ENCODE measurements around the gene ABCA9.

Gene ABCA9

DNA sequence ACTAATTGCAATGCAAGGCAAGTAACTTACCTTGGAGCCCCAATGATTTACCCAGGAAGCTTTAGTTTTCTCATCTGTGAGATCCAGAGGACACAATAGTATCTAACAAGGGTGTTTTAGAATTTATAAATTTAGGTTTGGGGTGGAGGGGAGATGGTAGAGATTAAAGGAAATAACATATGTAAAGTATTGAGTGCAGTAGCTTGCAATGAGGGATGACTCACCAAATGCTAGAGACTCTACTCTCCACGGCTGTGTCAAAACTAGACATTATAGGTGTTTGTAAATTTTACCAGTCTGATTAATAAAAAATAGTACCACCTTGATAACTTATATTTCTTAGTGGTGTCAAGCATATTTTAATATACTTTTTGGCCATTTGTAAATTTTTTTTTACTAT lies 3.7 kb upstream of the ABCA9 start:
- ATAC-seq: no peak

DNA sequence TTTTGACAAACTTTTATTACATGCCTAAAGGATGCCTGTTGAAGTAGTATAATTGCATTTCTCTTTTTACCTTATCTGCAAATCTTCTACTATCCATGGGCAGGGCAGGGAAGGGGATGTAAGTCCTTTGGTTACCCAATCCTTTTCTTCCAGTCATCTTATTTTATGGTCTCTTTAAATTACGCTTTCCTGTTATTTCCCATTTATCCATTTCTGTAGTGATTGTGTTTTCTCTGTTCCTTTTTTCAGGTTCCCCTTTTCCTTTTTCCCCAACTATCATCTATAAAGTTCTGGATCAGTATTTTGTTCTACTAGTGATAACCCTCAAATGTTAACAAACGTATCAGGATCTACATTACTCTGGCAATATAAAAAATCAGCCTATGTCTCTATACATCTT lies 3.3 kb upstream of the ABCA9 start:
- ATAC-seq: no peak

DNA sequence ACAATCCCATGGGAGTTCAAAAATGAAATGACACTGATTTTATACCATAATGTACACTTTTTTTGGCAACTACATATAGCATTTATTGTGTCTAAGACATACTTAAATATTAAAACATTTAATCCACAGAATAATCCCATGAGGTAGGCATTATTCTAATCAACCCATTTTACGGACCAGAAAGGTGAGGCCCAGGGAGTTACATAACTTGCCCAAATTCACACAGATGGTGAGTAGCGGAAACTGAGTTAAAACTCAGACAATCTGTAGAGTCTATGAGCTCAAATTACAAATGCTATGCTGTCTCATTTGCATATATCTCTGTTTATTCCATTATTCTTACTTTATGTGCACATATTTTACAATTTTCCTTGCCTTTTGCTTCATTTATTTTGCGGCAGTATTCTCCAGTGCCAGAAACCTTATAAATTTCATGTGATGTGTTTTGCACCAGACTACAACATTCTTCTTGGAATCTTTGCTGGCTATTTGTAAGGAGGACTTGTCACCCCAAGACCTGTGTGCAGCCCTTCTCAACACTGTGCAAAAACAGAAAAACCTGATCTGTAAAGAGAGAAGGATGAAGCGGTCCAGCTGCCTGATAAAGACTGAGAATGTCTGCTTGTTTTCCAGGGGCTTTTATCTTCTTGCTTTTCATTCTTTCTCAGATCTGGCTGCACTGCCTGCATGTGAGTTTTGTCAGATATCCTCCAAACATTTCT lies 2.3 kb upstream of the ABCA9 start:
- no peak for ATAC-seq

DNA sequence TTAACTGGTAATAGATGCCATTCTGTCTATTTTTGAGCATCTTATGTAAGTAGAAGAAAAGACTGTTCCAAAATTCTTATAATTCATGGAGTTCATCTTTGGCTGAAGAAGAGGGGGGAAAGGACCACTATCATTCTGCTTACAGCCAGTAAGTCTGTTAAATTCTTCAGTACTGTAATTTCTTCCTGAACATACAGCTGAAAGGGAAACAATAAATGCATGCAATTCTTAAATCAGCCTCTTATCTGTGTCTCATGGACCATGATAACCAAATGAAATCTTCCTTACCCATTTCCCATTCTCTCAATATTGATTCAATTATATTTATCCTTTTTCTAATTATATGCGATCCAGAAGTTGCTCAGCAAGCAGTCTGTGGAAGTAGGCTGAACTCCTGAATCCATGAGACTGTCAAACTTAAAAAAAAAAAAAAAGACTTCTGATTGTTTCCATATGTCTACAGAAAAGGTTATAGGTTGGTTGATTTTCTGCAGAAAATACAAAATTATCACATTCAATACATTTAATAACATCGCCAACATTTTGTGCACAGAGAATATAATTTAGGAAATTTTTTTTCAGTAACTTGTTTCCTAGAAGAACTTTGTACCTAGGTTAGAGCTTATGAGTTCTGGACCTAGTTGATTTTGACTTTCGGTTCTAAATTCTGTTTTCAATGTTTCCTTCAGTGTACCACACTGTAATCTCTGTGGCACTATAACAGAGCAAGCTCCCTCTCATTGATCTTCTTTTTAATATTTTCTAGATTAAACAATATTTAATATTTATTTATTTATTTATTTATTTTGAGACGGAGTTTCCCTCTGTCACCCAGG lies 1.2 kb upstream of the ABCA9 start:
- no peak for ATAC-seq

DNA sequence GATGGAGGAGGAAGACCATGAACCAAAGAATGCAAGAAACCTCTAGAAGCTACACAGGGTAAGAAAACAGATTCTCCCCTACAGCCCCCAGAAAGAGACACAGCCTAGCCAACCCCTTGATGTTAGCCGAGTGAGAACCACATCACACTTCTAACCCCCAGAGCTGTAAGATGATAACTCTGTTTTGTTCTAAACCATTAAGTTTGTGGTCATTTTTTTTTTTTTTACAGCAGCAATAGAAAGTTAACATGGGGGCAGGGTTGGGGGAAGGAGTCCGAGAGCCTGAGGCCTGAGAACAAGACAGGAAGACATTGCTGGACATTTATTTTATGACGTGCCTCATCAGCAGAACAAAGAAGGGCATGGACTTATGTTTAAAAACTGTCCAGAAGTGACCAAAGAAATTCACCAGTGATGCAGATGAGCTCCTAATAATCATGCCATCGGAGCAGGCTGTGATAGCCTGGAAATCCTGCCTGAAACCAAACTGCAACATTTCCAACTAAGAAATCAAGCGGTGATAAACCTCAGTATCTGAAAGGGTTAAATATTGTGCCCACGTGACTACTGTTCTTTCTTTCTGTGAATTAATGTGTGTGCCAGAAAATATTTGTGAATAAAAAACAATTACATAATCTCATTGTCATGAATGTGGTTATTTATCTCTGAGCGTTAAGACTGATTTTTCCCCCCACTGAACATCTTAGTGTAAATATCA lies 1.1 kb downstream of the ABCA9 start:
- no peak for ATAC-seq

DNA sequence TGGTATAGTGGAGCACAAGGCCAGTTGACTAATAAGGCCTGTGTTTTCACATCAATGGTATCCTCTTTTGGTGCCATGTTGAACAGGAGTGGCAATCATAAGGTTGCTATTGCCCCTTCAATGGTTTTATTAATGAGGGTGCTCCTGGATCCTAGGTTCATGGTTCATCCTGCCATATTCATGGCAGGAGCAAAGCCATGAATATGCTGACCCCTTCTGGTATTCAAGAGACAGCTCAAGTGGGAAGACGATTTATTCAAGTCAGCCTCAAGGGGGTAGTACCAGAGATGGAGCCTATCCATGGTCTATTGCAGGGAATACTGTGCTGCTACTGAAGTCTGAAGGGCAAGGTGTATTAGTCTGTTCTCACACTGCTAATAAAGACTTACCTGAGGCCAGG lies 2.6 kb downstream of the ABCA9 start:
- ATAC-seq: no peak

DNA sequence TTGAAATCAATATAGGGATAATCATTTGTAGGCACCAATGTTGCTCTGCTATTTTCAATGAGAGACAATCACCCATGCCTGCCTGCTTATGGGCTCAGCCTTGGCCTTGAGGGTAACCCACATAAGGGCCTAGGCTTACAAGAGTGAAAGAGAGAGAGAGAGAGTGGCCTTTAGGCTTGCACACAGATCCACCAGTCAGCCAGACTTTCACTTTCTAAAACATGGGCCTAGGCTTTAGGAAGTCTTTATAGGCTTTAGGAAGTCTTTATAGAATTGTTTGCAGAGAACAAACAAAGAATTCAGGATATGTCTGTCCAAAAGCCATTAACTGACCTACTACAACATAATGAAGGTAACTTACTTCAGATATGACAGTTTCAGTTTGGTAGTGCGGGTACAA lies 3.4 kb downstream of the ABCA9 start:
- no peak for ATAC-seq

DNA sequence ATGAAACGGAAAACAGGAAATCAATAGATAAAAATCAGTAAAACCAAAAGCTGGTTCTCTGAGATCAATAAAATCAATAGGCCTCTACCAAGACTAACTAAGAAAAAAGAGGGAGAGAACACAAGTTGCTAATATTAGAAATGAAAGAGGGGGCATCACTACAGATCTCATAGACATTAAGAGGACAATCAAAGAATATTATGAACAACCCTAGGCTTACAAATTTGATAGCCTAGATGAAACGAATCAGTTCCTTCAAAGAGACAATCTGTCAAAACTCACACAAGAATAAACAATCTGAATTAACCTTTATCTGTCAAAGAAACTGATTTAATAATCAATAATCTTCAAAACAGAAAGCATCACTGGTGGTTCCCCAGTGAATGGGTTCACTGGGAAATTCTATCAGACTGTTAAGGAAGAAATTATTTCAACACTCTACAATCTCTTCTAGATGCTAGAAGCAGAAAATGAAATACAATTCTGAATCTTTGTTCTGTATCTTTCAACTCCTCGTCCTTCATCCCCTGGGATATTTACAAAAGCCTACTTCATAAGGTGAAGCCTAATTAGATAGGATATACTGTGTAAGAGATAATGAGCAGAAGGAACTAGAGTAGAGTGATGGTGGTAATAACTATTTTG lies 4.4 kb downstream of the ABCA9 start:
- no peak for ATAC-seq

DNA sequence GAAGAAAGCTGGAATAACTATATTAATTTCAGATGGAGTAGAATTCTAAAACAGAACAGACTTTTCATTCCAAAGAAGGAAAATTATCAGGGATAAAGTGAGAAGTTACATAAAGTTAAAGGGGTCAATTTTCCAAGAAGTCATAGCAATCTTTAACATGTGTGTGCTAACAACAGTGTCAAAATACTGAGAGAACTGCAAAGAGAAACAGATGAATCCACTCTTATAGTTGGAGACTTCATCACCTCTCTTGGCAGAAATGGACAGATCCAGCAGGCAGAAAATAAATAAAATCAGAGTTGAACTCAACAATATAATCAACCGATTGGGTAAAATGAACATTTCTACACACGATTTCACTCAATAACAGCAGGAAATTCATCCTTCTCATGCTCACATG lies 5.4 kb downstream of the ABCA9 start:
- no peak for ATAC-seq

DNA sequence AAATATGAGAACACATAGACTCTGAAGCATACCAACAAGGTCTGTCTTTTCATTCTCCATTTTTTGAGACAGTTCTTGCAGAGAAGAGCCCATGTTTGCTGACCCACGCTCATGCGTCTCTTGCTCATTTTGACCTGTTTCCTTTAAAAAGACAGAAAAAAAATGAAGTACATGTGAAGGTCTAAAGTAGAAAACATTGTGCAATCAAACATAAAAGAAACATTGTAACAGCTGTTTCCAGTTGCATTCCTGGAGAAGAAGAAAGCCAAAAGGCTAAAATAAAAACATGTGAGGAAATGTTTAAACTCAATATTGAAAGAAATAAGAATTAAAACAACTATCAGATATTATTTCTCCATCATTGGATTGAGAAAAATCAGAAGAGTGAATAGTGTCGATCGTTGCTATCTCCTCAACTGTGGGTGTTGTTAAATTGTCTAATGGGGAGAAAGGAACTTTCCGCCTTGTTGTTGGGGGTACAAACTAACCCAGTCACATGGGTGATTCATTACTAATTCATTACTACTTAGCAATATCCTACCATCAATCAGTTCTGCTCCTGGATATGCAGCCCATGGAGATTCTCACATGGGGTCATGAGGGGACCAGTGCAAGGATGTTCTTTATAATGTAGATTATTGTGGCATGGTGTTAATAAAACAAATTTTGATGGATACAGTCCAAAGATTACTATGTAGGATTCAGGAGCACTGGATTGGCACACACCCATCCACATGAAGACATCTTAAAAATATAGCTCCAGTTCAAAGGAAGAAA lies 9.5 kb downstream of the ABCA9 start:
- ATAC-seq: no peak

DNA sequence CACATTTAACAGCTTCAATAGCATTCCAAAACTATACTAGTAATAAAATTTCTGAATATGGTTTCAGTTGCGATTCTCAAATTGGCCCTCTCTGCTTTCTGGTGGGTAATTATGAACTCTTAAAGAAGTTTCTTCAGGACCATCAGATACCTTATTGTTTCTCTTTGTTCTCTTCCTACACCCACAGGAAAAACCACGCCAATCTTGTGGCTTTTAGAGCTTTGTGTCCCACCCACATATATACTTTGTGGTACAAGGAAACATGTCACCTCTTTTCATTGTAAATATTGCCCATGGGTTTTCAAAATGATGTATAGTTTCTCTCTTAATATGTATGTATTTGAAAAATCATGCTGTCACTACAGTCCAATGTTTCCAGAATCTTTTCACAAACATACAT lies 12.1 kb downstream of the ABCA9 start:
- ATAC-seq: no peak

DNA sequence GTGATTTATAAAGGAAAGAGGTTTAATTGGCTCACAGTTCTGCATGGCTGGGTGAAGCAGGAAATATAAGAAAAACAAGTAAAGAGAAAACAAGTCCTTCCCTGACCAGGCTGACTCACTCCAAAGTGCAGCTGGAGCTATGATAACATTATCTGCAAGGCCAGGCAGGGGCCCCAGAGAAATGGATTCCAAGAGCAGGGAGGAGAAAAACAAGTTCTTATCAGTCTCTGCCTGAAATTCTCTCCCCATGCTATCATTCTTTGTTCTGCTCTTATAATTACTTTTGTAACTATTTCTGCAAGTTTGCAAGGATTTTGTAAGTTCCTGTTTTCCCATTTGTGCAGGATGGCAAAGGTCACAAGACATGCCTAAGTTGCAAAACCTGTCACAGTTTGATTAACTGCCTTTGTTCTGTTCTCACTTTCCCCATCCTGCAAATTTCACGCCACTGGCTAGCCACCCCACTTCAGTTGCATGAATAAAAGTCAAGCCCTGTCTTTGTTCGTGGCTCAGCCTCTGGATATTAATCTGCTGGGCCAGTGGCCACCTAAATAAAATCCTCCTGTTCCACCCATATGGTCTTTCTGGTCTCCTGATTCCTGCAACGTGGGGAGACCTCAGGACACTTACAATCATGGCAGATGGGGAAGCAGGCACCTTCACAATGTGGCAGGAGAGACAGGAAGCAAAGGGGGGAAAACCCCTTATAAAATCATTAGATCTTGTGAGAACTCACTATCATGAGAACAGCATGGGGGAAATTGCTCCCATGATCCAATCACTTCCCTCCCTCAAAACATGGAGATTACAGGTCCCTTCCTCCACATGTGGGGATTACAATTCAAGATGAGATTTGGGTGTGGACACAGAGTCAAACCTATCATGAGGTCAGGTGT lies 13.1 kb downstream of the ABCA9 start:
- ATAC-seq: no peak

DNA sequence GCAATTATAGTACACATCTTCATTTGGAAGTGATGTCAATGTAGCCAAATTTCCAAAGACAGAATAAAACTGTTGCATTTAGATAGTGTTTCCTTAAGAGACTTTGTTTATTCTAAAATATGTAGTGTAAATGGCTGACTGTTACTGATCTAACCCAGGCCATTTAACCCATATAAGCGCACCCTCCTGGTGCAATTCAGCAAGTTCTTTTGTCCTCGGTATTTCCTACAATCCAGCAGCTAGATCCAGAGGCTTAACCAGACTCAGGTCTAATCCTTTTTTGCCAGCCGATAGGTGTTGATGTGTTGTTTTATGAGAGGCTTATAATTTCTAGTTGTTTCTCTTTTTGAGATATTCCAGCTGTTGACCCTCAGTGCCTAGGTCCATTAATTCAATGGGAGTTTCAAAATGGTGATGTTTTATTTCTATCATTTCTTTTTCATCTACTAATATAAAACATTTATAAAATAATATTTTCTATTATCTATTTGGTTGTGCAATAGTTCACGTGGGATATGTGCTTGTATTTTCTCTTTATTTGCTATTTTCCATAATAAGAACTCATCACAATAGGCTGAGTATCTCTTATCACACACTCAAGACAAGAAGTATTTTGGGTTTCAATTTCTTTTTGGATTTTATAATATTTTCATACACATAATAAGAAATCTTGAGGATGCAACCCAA lies 14.5 kb downstream of the ABCA9 start:
- ATAC-seq: no peak

DNA sequence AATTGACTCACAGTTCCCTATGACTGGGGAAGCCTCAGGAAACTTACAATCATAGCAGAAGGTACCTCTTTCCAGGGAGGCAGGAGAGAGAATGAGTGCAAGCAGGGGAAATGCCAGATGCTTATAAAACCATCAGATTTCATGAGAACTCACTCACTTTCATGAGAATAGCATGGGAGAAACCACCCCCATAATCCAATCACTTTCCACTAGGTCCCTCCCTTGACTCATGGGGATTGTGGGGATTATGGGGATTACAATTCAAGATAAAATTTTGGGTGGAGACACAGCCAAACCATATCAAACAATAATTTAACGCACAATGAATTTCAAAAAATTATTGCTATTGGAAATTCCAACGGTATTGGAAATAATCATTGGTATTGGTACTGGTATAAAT lies 15.1 kb downstream of the ABCA9 start:
- no peak for ATAC-seq

DNA sequence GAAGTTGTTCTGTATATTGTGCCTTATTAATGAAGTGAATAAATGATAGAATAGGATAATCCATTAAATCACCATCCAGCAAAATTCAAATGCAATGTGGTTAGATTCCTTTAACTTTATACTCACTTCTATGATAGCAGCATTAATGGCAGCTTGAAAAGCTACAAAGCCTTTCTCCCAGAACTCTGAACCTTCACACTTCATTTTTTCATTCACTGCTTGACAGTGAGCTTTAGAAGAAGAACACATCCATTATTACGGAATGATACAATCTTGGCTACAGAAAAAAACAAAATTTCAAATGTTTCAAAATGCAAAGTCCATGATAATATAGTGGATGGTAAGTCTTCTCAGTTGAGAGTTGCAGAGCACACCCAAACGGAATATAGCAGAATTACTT lies 16.4 kb downstream of the ABCA9 start:
- ATAC-seq: no peak

DNA sequence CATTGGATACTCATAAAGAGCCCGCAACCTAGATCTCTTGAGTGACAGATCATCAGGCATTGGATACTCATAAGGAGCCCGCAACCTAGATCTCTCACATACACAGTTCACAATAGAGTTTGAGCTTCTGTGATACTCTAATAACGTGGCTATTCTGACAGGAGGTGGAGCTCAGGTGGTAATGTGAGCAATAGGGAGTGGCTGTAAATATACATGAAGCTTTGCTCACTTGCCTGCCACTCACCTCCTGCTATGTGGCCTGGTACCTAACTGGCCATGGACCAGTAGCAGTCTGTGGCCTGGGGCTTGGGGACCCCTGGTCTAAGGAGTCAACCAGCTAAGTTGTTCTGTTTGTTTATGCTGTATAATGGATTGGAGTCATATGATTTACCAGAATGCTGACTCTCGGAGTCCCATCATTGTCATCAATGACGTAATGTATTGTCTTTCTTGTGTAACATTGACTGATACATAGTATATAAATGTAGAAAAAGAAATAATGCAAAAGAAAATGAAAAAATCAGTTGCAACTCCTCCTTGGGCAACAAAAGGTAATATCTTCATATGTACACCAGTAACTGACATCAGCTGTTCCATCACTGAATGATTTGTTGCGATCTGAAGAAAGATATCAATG lies 17.5 kb downstream of the ABCA9 start:
- no peak for ATAC-seq

DNA sequence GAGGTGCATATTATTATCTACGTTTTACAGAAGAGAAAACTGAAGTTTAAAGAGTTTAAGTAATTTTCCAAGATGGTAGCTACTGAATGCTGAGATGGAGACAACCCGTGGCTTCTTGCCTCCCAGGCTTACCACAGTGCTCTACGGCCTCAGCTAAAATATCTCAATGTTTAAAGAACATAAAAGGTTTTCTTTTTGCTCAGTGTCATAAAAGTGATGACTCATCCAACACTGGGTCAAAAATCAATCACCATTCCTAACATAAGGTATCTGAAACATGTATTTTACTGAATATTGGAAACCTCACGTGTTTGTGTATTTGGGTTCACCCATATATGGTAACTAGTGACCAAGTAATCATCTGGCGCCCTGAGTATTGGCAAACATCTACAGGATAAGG lies 18.4 kb downstream of the ABCA9 start:
- ATAC-seq: no peak

DNA sequence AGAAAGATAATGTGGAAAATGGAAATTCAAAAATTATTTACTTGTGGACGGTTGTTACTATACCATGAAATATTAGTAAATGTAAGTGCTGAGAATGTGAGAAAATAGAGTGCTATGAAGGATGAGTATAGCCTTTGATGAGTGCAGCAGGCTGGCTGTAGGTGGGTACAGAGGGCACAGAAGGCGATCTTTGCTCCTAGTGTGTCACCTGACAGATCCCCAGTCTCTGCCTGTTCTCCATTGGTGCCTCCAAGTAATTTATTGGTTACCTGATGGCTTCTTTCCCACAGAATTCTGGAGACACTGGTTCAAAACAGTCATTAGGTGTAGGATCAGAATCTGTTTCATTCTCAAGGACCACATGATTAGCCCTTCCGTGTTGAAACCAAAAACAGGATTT lies 28.9 kb downstream of the ABCA9 start:
- ATAC-seq: no peak

DNA sequence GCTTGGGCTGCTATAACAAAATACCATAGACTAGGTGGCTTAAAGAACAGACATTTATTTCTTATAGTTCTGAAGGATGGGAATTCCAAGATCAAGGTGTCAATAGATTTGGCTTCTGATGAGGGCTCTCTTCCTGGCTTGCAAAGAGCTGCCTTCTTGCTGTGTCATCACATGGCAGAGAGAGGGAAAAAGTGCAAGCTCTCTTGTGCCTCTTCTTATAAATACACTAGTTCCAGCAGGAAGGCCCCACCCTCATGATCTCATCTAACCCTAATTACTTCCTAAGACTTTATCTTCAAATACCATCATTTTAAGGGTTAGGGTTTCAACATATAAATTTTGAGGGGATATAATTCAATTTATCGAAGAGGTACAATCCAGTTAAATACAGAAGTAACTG lies 30.6 kb downstream of the ABCA9 start:
- ATAC-seq: no peak

DNA sequence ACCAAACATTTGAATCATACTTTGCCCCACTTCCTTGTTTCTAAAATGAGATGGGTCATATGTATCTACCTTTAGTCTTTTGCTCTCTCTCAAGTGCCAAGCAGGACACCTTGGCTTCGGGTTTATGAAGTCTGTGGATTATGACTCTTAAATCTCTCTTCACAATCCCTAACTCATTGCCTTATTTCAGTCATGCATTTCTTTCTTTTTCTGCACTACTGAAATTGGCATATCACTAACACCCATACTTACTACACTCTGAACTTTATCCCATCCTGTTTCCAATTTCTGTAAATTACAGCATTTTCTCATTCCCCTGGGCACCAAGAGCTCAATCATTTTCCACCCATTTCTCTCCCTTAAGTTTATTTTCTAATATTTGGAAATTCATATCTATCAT lies 42.0 kb downstream of the ABCA9 start:
- ATAC-seq: no peak
